SK-N-SH (cell line): ENCODE results near the gene DNAJB4.

Source experiments
- CTCF ChIP-seq: fragments of 200-600 bp; sonication (generic); IDR thresholded peaks from 2 replicates; pipeline ENCODE4 v1.6.1; 2017; ENCODE audit warnings: antibody characterized with exemption, mild to moderate bottlenecking, moderate library complexity
- EP300 ChIP-seq, 2 experiments: IDR thresholded peaks; 2 replicates each; pipeline versions ENCODE4 v1.4.0 to v1.6.1; 2012; ENCODE audit warnings: borderline replicate concordance in 1 of 2, low read depth in 1 of 2, low read length in 1 of 2
- GATA2 ChIP-seq: sonication (generic); formaldehyde crosslinking; IDR thresholded peaks from 2 replicates; pipeline ENCODE4 v1.5.0; 2020; ENCODE audit warnings: mild to moderate bottlenecking, missing genetic modification reagents
- NFIC ChIP-seq: IDR thresholded peaks from 2 replicates; pipeline ENCODE4 v1.4.0; 2012; ENCODE audit warnings: borderline replicate concordance
- RAD21 ChIP-seq: IDR thresholded peaks from 2 replicates; pipeline ENCODE4 v1.6.1; 2012; ENCODE audit warnings: mild to moderate bottlenecking, low read length
- RFX5 ChIP-seq: IDR thresholded peaks from 2 replicates; pipeline ENCODE4 v1.6.1; 2012; ENCODE audit warnings: mild to moderate bottlenecking, improper control_type of control experiment, low read length
- ZBTB33 ChIP-seq: IDR thresholded peaks from 2 replicates; pipeline ENCODE4 v1.4.0; 2012; ENCODE audit warnings: low read depth, borderline replicate concordance
- TF ChIP-seq, protein P1 (sequence below): IDR thresholded peaks from 2 replicates; pipeline ENCODE4 v1.4.0; 2012; ENCODE audit warnings: low read depth, borderline replicate concordance

DNA sequence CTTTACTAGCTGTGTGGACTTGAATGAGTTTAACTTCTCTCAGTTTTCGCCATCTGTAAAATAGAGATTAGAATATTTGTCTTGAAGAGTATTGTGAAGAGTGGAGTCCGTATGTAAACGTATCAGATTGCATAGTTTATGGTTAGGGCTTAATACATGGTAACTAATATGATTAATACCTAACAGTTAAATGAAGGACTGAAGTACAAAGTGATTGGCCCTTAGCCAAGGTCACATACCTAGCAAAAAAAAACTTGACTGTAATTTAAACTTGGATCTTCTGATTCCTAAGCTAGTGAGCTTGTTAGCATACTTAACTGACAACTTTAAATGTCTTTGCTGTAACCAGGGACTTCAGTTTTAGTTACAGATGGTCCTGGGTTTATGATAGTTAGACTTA is 42.9 kb downstream of the DNAJB4 start:
- TF ChIP-seq CTCF (no peak), EP300 (IDR thresholded peaks at IDR 0.05; ENCODE audit: borderline replicate concordance in 1 of 2, low read depth in 1 of 2, low read length in 1 of 2) (no peak), GATA2 (CRISPR knock-in tag) (no peak), NFIC (no peak), RFX5 (no peak), RAD21 (no peak), ZBTB33 (no peak)
- TF ChIP-seq, protein P1, sequence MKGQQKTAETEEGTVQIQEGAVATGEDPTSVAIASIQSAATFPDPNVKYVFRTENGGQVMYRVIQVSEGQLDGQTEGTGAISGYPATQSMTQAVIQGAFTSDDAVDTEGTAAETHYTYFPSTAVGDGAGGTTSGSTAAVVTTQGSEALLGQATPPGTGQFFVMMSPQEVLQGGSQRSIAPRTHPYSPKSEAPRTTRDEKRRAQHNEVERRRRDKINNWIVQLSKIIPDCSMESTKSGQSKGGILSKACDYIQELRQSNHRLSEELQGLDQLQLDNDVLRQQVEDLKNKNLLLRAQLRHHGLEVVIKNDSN = no peak
